PC-9 (cell line): ENCODE measurements around the gene SPATS2L. TPM values are rescaled to one million over a fixed set of nuclear protein-coding genes. Genes with fewer than 3 reads are reported as not detected.

ENCODE experiments used
- BruUV-seq: library from RNA; stranded (reverse); fragments of 400-500 nt; replicated peaks from 2 replicates; lab custom pipeline; 2021; lab: Mats Ljungman, UMichigan
- CTCF ChIA-PET: fragments of 300-600 bp; sonication (Branson Sonifier 250); formaldehyde crosslinking; loops from one replicate; lab custom pipeline; 2022; ENCODE audit warnings: antibody characterized with exemption; lab: Charles Lee
- POLR2A ChIA-PET: fragments of 300-600 bp; sonication (Branson Sonifier 250); formaldehyde crosslinking; loops from one replicate; lab custom pipeline; 2022; ENCODE audit warnings: antibody characterized with exemption; ENCODE audit not compliant: unreplicated experiment; lab: Charles Lee
- DNase-seq, 2 experiments: peaks; one replicate each; pipeline versions ENCODE4 v3.0.0 to v3.0.0-alpha.2; 2015 to 2022; ENCODE audit warnings: mixed read lengths in 1 of 2
- H2AFZ ChIP-seq: fragments of 200-600 bp; sonication (generic); 2 replicates; pipeline ENCODE4 v1.8.1; 2017; ENCODE audit warnings: antibody characterized with exemption
- H3F3A ChIP-seq: fragments of 200-600 bp; sonication (generic); 2 replicates; pipeline ENCODE4 v1.8.1; 2017; ENCODE audit warnings: antibody characterized with exemption, mild to moderate bottlenecking, low read depth; ENCODE audit not compliant: insufficient read depth
- H3K27ac ChIP-seq: fragments of 200-600 bp; sonication (generic); 2 replicates; pipeline ENCODE4 v1.6.1; 2016; ENCODE audit warnings: mixed run types
- H3K27me3 ChIP-seq: fragments of 200-600 bp; sonication (generic); 2 replicates; pipeline ENCODE4 v1.6.1; 2016; ENCODE audit warnings: low read depth, mixed run types; ENCODE audit not compliant: insufficient read depth
- H3K36me3 ChIP-seq: fragments of 200-600 bp; sonication (generic); 2 replicates; pipeline ENCODE4 v1.6.1; 2016; ENCODE audit warnings: low read depth, mixed run types
- H3K4me1 ChIP-seq: fragments of 200-600 bp; sonication (generic); replicated peaks from 2 replicates; pipeline ENCODE4 v1.6.1; 2016; ENCODE audit warnings: mixed run types; ENCODE audit not compliant: insufficient read depth
- H3K4me2 ChIP-seq: fragments of 200-600 bp; sonication (generic); 2 replicates; pipeline ENCODE4 v1.6.1; 2017; ENCODE audit warnings: mixed run types
- H3K4me3 ChIP-seq: fragments of 200-600 bp; sonication (generic); 2 replicates; pipeline ENCODE4 v1.6.1; 2016; ENCODE audit warnings: mixed run types
- H3K79me2 ChIP-seq: fragments of 200-600 bp; sonication (generic); 2 replicates; pipeline ENCODE4 v1.6.1; 2017; ENCODE audit warnings: low read depth, mixed run types
- H3K9me2 ChIP-seq: fragments of 200-600 bp; sonication (generic); 2 replicates; pipeline ENCODE4 v1.8.1; 2017; ENCODE audit warnings: mild to moderate bottlenecking; ENCODE audit not compliant: insufficient read depth
- H3K9me3 ChIP-seq: fragments of 200-600 bp; sonication (generic); 2 replicates; pipeline ENCODE4 v1.8.1; 2016; ENCODE audit warnings: low read depth; ENCODE audit not compliant: insufficient read depth
- H4K20me1 ChIP-seq: fragments of 200-600 bp; sonication (generic); 2 replicates; pipeline ENCODE4 v1.8.1; 2017; ENCODE audit not compliant: insufficient read depth
- EZH2 ChIP-seq: fragments of 200-600 bp; sonication (generic); IDR thresholded peaks from 2 replicates; pipeline ENCODE4 v1.8.0; 2017; ENCODE audit warnings: antibody characterized with exemption, low read depth
- intact Hi-C: fragments of 100-400 bp; cut with micrococcal nuclease; formaldehyde crosslinking; loops from one replicate; pipeline ENCODE4 v1.10.0; 2022; ENCODE audit not compliant: unreplicated experiment
- total RNA-seq: library from RNA; stranded (reverse); gene quantifications from 2 replicates; pipeline ENCODE4 v1.2.3, GENCODE V29; 2021
- TF ChIP-seq, protein P1 (sequence below): fragments of 200-600 bp; sonication (generic); conservative IDR thresholded peaks from 2 replicates; pipeline ENCODE4 v1.6.1; 2017; ENCODE audit warnings: mixed run types, antibody characterized with exemption, mild to moderate bottlenecking, moderate library complexity

The SPATS2L gene
- total RNA-seq, 1 experiment from 2014 or later: 199 TPM

DNA sequence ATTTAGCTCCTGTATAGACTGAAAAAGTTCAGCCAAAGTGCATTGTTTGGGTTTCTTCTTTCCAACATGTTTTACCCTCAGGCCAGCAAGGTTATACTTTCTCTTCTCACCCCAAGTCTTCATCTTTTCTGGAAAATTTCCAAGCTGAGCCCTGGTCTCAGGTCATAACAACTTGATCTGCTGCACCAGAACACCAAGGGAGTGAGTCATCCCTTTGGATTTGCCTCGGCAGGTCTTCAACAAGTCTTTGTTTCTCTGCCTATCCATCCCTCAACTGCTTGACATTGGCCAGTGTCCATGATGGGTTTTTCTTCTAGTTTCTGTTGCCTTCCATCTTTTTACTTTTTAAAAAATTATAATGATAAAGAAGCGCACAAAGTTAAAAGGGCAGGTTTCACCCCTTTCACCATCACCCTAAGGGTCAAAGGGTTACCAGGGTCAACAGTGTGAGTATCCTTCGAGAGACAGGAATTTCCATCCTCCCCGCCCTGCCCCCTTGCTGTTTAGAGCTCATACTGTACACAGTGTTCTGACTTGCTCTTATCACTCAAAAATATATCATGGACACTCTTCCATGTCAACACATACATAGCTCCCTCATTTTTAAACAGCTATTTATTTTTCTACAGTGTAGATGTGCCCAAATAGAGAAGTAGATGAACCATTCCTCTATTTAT lies 5.7 kb upstream of the SPATS2L start:
- no peaks in the 10 kb centered on the region for H3K36me3 ChIP-seq
- intact Hi-C loops: loop anchor here (1.0 to 5.0 kb wide), 3 partner anchors 41 to 258 kb away; no protein-coding TSS in a partner anchor
- peak; percentile 73 to 92 for DNase-seq
- H3K79me2 ChIP-seq: peaks cover 7% of the 10 kb centered on the region
- H3K4me3 ChIP-seq: no peak overlapping the region
- peak overlapping the region; percentile 17 for H3K4me2 ChIP-seq
- H3K9me3 ChIP-seq: no peaks in the 10 kb centered on the region; the same call in 1 of the 2 replicates
- H3K27ac ChIP-seq: peak overlapping the region; percentile 53
- TF ChIP-seq, protein P1, sequence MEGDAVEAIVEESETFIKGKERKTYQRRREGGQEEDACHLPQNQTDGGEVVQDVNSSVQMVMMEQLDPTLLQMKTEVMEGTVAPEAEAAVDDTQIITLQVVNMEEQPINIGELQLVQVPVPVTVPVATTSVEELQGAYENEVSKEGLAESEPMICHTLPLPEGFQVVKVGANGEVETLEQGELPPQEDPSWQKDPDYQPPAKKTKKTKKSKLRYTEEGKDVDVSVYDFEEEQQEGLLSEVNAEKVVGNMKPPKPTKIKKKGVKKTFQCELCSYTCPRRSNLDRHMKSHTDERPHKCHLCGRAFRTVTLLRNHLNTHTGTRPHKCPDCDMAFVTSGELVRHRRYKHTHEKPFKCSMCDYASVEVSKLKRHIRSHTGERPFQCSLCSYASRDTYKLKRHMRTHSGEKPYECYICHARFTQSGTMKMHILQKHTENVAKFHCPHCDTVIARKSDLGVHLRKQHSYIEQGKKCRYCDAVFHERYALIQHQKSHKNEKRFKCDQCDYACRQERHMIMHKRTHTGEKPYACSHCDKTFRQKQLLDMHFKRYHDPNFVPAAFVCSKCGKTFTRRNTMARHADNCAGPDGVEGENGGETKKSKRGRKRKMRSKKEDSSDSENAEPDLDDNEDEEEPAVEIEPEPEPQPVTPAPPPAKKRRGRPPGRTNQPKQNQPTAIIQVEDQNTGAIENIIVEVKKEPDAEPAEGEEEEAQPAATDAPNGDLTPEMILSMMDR: no peak
- no peak for TF ChIP-seq EZH2
- ChIA-PET CTCF (no interaction called here), POLR2A (interaction anchor here (0.5 to 0.6 kb wide), 4 partner anchors 50 to 465 kb away, joined by 3 to 12 read pairs (median 6); no protein-coding TSS in a partner anchor)
- peaks cover 54% of the 10 kb centered on the region for H3K4me1 ChIP-seq
- no peak overlapping the region for H2AFZ ChIP-seq
- H3K27me3 ChIP-seq: no peaks in the 10 kb centered on the region
- BruUV-seq: no TSS peak
- H3K9me2 ChIP-seq: no peaks in the 10 kb centered on the region
- no peaks in the 10 kb centered on the region for H4K20me1 ChIP-seq
- peaks cover 20% of the 10 kb centered on the region for H3F3A ChIP-seq

DNA sequence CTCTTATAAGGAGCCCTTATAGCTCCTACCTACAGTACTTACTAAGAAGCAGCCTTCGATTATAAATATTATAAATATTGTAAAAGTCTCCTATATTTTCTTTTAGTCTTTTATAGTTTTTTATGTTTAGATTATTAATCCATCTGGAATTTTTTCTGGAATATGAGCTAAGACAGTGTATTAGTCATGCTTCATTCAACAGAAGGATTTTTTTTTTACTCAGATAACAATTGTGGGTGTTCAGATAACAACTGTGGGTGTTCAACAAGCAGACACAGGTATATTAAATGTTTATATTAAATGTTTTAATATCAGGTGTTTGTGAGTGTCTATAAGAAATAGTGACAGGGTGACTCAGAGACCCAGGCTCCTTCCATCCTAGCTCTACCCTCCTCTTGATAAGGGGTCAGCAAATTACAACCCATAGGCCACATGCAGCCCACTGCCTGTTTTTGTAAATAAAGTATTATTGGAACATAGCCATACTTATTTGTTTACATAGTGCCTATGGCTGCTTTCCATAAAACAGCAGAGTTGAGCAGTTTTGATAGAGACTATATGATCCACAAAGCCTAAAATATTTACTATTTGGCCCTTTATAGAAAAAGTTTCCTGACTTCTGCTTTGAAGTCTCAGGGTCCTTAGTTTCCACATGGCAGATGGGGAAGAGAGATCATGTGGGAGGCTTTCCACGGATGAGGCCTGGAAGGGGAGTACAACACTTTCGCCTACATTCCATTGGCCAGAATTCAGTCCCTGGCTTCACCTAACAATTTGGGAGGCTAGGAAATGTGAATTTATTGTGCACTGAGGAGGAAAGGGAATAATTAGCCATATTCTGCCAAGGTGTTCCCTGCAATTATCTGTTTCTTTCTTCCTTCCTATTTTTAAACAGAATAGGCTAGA lies 4.3 kb upstream of the SPATS2L start:
- H3K27ac ChIP-seq: peak overlapping the region; percentile 53
- H3K4me1 ChIP-seq: peaks cover 54% of the 10 kb centered on the region
- H4K20me1 ChIP-seq: no peaks in the 10 kb centered on the region
- BruUV-seq: TSS peak; percentile 83
- ChIA-PET CTCF (interaction anchor here (1.0 kb wide), 1 partner anchor 317 kb away, joined by 3 read pairs; no protein-coding TSS in a partner anchor), POLR2A (no interaction called here)
- H3K36me3 ChIP-seq: no peaks in the 10 kb centered on the region
- peaks cover 24% of the 10 kb centered on the region for H3F3A ChIP-seq
- H3K9me3 ChIP-seq: no peaks in the 10 kb centered on the region; the same call in 1 of the 2 replicates
- no peaks in the 10 kb centered on the region for H3K9me2 ChIP-seq
- H3K4me3 ChIP-seq: no peak overlapping the region
- no peak overlapping the region for H2AFZ ChIP-seq
- H3K79me2 ChIP-seq: peaks cover 14% of the 10 kb centered on the region
- H3K4me2 ChIP-seq: peak overlapping the region; percentile 37
- no peak for DNase-seq
- no peaks in the 10 kb centered on the region for H3K27me3 ChIP-seq
- no peak for TF ChIP-seq EZH2
- TF ChIP-seq, protein P1: no peak
- intact Hi-C loops: loop anchor here (2.0 to 5.0 kb wide), 3 partner anchors 77 to 323 kb away; no protein-coding TSS in a partner anchor
